Inferior parietal cortex (tissue), 1 donor: ENCODE results near the gene WWC1.
"Not testable (repeated sequence)": the region's sequence is repeated elsewhere in the genome, so short reads cannot be mapped to it uniquely, and the experiment has no call there.

Experiments used
- DNase-seq: peaks from one replicate; pipeline ENCODE4 v3.0.0-alpha.2; 2016; ENCODE audit errors: extremely low spot score

The WWC1 gene

GRCh38 chr5:168286386-168286785, 5.1 kb upstream of the WWC1 start:
- DNase-seq = no peak

DNA sequence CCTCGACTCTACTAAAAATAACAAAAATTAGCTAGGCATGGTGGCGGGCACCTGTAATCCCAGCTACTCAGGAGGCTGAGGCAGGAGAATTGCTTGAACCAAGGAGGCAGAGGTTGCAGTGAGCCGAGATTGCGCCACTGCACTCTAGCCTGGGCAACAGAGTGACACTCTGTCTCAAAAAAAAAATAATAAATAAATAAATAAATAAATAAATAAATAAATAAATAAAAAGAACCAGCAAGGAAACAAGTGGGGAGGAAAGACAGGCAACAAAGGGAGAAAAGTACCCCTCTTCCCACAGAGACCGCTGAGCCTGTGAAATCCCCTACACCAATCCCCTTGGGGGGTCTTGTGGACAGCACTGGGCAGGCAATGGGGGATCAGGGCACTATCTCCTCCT, 4.6 kb upstream of the WWC1 start:
- not testable (repeated sequence) for DNase-seq

- no peak for DNase-seq
Measured at GRCh38 chr5:168287362-168287761, 4.1 kb upstream of the WWC1 start.

DNA sequence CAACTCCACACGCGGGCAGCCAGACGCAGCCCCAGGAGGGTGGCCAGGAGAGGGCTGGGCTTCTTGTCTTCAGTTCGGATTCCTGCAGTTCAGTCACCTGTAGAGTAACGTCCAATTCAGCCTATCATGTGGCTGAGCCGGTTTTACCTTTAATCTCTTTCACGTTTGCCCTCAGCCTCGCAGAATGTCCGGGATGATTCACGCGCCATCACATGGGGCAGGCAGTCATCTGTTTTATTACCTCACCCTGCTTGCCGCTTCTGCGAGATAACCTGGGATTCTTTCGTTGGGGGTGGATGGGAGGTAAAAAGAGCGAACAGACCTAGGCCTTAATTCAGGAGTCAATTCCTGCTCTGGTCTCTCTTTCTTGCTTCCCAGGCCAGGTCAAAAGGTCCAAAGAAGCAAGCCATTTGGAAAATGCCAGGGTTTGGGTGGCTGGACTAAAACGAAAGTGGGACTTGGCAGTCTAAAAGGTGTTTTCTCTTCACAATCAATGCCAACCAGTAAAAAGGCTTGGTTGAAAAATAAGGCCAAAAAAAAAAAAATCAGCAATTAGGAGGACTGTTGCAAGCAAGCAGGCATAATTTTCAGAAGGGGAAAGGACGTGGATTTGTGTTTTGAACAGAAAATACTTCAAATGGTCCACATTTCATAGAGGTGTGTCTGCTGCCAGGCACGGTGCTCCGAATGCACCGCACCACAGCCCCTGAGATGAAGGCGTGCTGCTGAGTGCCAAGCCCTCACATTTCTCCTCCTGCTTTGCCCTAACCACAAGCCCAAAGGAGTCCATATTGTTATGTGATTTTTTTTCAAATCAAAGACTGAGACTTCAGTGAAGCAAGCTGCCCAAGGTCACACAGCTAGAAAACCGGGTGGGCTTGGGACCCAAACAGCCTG, 2.8 kb upstream of the WWC1 start:
- DNase-seq = no peak

DNA sequence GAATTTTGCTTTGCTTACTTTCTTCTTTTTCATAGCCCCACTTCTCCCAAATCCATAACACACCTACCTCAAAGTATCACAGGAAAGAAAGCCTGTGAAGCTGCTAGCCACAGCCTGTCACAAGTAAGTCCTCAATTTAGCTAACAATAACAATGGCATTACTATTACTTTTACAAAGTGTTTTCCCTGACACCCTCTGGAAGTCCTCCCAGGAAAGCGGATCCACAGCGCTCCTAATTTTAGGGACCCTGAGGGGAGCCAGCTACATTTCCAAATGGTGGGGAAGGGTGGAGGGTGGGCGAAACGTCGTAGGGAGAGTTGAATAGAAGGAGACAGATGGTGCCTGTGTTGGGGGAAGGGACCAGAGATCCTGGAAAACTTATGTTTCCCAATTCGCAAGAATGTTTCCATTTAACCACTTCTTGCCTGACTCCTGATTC, 523 bp upstream of the WWC1 start:
- DNase-seq = no peak

DNA sequence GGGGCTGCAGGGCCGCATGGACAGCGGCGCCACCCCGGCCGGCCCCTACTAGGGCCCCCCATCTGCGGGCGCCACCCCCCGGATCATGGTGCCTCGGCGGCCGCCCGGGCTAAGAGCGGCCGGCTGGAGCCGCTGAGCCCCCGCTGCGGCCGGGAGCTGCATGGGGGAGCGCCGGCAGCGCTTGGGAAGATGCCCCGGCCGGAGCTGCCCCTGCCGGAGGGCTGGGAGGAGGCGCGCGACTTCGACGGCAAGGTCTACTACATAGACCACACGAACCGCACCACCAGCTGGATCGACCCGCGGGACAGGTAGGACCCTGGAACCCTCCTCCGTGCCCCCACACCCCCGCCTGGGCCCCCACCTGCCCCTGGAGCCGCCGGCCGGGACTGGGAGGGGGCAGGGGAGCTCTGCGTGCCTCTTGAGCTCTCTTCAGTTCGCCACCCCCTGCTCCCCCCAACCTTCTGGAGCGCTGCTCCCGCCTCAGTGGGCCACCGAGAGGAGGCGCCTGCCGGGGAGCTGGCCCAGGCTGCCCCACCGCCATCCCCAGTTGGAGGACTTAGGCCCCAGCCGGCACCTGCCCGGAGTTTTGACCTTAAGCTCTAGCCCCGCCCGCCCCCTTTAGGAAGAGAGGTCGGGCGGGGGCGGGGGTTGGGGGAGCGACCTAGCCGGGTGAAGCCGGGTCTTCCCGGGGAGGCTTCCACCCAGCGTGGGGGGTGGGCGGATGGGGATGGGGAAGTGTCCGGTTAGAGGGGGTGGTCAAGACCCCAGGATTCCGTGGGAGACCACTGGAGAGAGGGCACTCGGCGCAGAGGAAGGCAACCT, 730 bp downstream of the WWC1 start:
- DNase-seq = no peak

DNA sequence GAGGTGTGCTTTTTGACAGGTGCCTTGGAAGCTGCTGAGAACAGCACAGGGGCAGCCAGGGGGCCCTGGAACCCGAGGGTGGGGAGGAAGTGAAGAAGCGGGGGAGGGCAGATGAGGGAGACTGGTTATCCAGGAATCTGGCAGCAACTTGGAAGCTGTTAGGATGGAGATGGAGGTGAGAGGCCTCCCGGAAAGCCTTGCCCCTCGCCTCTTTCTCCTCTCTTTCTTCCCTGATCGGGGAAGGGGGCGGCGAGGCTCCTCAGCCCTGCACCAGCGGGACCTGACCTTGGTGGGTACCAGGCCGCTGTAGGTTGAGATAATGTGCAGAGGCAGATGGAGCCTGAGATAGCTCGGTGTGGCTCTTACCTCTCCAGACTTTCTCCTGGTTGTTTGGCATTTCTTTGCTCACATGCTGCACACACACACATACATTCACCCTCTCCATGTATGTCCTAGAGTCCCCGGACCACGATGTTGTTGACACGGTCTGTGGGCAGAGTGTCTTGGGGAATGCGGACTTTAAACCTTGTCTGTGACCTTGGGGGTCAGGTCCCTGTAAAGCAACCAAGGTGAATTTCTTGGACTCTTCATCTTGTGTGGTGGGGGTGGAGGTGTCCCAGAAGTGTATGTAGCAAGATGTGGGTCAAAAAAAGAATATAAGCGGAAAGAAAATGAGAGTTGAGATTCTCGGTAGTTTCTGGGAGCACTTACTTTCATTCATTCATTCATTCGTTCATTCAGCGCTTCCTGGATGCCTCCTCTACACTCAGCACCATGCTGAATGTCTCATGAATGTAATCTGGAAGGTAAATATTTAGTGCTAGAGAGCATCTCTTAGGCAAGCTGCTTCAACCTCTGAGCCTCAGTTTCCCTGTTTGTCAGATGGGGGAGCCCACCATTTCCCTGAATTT, 1.6 kb downstream of the WWC1 start:
- no peak for DNase-seq

GRCh38 chr5:168295574-168296201, 4.2 kb downstream of the WWC1 start:
- no peak for DNase-seq

DNA sequence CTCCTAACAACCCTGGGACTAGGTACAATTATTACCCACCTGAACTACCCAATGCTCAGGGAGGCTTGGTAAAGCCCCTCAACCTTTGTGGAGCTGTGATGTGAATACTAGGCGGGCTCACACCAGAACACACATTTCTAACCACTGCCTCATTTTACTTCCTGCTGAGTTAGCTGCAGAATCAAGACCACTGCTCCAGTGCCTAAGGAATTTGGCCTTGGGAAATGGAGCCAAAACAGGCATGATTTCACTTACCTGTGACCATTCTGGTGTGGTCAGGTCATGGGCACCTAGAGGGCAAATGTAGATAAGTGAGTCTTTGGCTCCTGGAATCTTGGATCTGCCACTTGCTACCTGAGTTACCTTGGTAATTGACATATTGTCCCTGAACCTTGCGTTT, 5.2 kb downstream of the WWC1 start:
- no peak for DNase-seq

- DNase-seq = no peak
Measured at GRCh38 chr5:168298949-168299348, 7.5 kb downstream of the WWC1 start.

DNA sequence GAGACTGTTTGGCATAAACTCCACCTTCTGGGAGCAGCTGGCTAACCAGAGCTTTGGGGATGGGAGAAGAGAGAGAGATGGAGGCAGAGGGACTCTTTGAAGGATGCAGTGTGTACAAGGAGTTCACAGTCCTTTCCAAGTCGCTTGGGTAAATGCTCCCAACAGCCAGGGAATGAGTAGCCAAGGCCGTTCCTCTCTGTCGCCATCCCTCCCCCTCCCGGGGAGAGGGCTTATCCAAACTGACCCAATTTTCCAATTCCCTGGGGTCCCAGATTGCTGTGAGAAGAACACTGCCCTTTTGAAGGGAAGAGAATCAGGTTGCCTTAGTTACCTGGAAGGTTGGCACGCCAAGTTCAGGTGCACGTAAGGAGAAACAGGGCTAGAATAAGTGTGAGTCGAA, 7.9 kb downstream of the WWC1 start:
- DNase-seq = no peak

DNA sequence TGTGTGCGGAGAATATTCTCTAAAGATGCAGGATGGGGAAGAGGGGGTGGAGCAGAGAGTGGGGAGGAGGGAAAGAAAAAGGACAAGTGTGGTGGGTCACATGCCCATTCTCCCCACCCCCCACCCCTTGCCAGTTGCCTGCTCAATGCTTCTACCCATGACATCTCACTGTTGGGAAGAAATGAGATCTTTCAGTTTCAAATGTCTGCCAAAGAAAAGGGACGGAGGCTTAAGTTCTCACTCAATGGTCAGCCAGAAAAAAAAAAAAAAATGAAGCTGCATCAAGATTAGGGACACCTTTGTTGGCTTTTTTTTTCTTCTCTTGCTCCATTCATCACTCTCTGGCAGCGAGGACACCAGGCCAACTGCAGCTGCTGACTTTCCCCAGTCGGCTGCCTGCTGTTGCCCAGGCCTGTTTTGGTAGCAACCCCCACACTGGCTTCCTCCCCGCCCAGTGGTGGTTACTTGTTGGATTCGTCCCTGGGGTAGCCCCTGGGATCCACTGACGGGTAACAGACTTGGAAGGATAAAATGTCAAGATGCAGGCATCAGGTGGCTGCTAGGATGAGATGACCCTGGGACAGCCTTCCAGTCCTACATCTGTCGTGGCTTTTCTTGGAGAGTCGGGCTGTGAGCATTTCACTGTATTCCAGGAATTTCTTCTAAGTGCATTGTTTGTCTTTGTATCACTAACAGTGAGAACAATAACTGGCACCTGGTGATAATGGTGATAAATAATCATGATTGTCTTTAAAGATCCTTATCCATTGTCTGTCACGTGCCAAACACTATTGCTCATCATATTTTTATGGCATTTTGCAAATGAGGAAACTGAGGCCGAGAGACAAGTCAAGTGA, 9.1 kb downstream of the WWC1 start:
- no peak for DNase-seq

- DNase-seq = no peak
Measured at GRCh38 chr5:168301593-168302390, 10.3 kb downstream of the WWC1 start.

- no peak for DNase-seq
Measured at GRCh38 chr5:168302785-168303184, 11.3 kb downstream of the WWC1 start.

GRCh38 chr5:168303393-168304025, 12.1 kb downstream of the WWC1 start:
- no peak for DNase-seq

DNA sequence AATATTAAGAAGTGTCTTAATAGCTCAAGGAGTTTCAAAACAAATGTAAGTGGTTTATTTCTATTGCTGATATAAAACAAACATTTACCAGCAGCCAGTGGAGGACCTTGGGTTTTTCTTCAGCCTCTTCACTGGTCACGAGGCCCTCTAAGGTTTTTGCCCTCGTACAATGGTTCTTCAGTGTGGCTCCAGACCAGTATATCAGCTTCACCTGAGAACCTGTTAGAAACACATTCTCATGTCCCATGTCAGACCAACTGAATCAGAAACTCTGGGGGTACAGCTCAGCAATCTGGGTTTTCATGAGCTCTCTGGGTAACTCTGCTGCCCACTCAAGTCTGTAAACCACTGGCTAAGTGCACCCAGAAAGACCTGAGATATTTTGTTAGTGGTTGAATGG, 12.9 kb downstream of the WWC1 start:
- DNase-seq = no peak

DNA sequence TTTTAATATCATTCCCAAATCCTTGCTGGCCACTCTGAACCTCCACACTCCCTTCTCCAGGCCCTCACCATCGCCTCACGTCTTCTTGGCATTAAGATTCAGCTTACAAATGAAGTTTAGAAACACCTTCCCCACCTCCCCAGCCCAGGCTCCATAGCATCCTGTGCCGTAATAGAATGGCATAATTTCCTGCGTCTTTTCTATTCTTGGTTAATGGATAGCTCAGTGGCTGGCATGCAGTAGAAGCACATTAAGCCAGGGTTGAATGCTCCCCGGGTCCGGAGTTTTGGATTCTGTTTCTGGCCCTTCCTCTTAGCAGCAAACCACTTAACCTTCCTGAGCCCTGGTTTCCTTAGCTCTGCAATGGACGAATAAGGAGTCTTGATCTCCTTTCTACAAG, 13.8 kb downstream of the WWC1 start:
- no peak for DNase-seq

DNA sequence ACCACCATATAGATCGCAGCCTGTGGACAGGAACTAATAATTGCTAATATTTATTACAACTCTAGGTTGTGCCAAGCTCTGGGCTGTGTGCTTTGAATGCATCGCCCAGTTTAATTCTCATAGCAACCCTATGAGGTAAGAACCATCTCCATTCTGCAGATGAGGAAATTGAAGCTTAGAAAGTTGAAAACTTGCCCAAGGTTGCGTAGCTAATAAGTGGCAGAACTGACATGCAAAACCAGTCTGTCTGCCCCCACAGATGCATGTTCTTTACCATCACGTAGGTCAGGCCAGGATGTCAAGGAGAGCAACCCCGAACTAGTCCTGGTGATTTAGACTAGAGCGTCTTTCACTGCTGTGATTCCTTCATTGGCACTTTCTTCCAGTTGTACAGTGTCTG, 15.6 kb downstream of the WWC1 start:
- no peak for DNase-seq

GRCh38 chr5:168307925-168308584, 16.6 kb downstream of the WWC1 start:
- DNase-seq = no peak
